HepG2 (cell line): ENCODE measurements around the gene LIPC. TPM values are rescaled to one million over a fixed set of nuclear protein-coding genes. Genes with fewer than 3 reads are reported as not detected.
A peak's percentile ranks its signal among the peaks of the same experiment; 100 is the strongest.

ENCODE experiments used
- BCL6 ChIP-seq: IDR thresholded peaks from 2 replicates; pipeline ENCODE4 v1.6.1; 2016; ENCODE audit warnings: missing genetic modification reagents, missing compliant biosample characterization
- CBFB ChIP-seq: sonication (generic); formaldehyde crosslinking; IDR thresholded peaks from 2 replicates; pipeline ENCODE4 v1.4.0; 2020; ENCODE audit warnings: missing genetic modification reagents
- CBX5 ChIP-seq: sonication (generic); formaldehyde crosslinking; IDR thresholded peaks from 2 replicates; pipeline ENCODE4 v1.4.0; 2020; ENCODE audit warnings: missing genetic modification reagents, borderline replicate concordance
- KLF16 ChIP-seq, 2 experiments: sonication (generic) in 1 of 2; formaldehyde crosslinking in 1 of 2; IDR thresholded peaks; 2 replicates each; pipeline versions ENCODE4 v1.6.1 to v1.8.0; 2016 to 2023; ENCODE audit warnings: missing genetic modification reagents in 2 of 2, missing compliant biosample characterization in 1 of 2
- MAF1 ChIP-seq: sonication (generic); formaldehyde crosslinking; IDR thresholded peaks from 2 replicates; pipeline ENCODE4 v1.5.0; 2020; ENCODE audit warnings: missing genetic modification reagents, borderline replicate concordance
- NAIF1 ChIP-seq: sonication (generic); formaldehyde crosslinking; IDR thresholded peaks from 2 replicates; pipeline ENCODE4 v1.5.0; 2020; ENCODE audit warnings: mild to moderate bottlenecking, missing genetic modification reagents, borderline replicate concordance
- SMARCC2 ChIP-seq: fragments of 450-650 bp; IDR thresholded peaks from 2 replicates; pipeline ENCODE4 v1.6.1; 2017; ENCODE audit warnings: antibody characterized with exemption, mild to moderate bottlenecking
- SOX6 ChIP-seq, 2 experiments: fragments of 450-650 bp in 1 of 2; sonication (generic) in 1 of 2; formaldehyde crosslinking in 1 of 2; IDR thresholded peaks; 2 replicates each; pipeline versions ENCODE4 v1.4.0 to v1.6.1; 2017 to 2020; ENCODE audit warnings: antibody characterized with exemption in 1 of 2, mild to moderate bottlenecking in 1 of 2, missing genetic modification reagents in 1 of 2
- TRIM24 ChIP-seq: sonication (generic); formaldehyde crosslinking; IDR thresholded peaks from 2 replicates; pipeline ENCODE4 v1.8.0; 2022; ENCODE audit warnings: mild to moderate bottlenecking, missing genetic modification reagents
- ZNF143 ChIP-seq: sonication (generic); formaldehyde crosslinking; IDR thresholded peaks from 2 replicates; pipeline ENCODE4 v1.4.0; 2020; ENCODE audit warnings: missing genetic modification reagents
- ZNF20 ChIP-seq: sonication (generic); formaldehyde crosslinking; IDR thresholded peaks from 2 replicates; pipeline ENCODE4 v1.4.0; 2020; ENCODE audit warnings: mild to moderate bottlenecking, moderate library complexity, missing genetic modification reagents
- ZNF30 ChIP-seq: sonication (generic); formaldehyde crosslinking; IDR thresholded peaks from 2 replicates; pipeline ENCODE4 v1.5.0; 2020; ENCODE audit warnings: mild to moderate bottlenecking, missing genetic modification reagents
- ZNF496 ChIP-seq: sonication (generic); formaldehyde crosslinking; IDR thresholded peaks from 2 replicates; pipeline ENCODE4 v1.8.1; 2023; ENCODE audit warnings: mild to moderate bottlenecking, moderate library complexity, missing genetic modification reagents; ENCODE audit not compliant: insufficient replicate concordance
- polyA plus RNA-seq, 8 experiments: library from polyadenylated mRNA; depleted of rRNA in 3 of 8; stranded (reverse) in 7 of 8; unstranded in 1 of 8; fragments of >200 nt; fragmentation: Illumina TruSeq in 4 of 8; extraction: Trizol in 4 of 8; gene quantifications; 2 replicates each; pipeline versions ENCODE4 v1.2.1 to v1.2.3, GENCODE V29; 2011 to 2016; ENCODE audit warnings: low read depth in 4 of 8, missing spikeins in 1 of 8, mixed read lengths in 1 of 8; ENCODE audit not compliant: insufficient read depth in 1 of 8
- total RNA-seq, 5 experiments: library from RNA; depleted of rRNA; stranded (reverse); fragments of >200 nt; fragmentation: Illumina TruSeq; extraction: Trizol; gene quantifications; 2 replicates each; pipeline ENCODE4 v1.2.3, GENCODE V29; 2016; ENCODE audit warnings: low read depth in 1 of 5
- TF ChIP-seq, protein P1 (sequence below): sonication (generic); formaldehyde crosslinking; IDR thresholded peaks from 2 replicates; pipeline ENCODE4 v1.4.0; 2020; ENCODE audit warnings: missing genetic modification reagents; ENCODE audit errors: not compliant biosample characterization
- TF ChIP-seq, protein P2 (sequence below): sonication (generic); formaldehyde crosslinking; IDR thresholded peaks from 2 replicates; pipeline ENCODE4 v1.4.0; 2020; ENCODE audit warnings: mild to moderate bottlenecking, missing genetic modification reagents
- TF ChIP-seq, protein P3 (sequence below): sonication (generic); formaldehyde crosslinking; IDR thresholded peaks from 2 replicates; pipeline ENCODE4 v1.8.1; 2022; ENCODE audit warnings: low read depth, mild to moderate bottlenecking, missing genetic modification reagents
- TF ChIP-seq, protein P4 (sequence below): sonication (generic); IDR thresholded peaks from 2 replicates; pipeline ENCODE4 v1.6.1; 2016; ENCODE audit warnings: low read depth, borderline replicate concordance
- TF ChIP-seq, protein P5 (sequence below): sonication (generic); formaldehyde crosslinking; IDR thresholded peaks from 2 replicates; pipeline ENCODE4 v1.4.0; 2020; ENCODE audit warnings: mild to moderate bottlenecking, missing genetic modification reagents
- TF ChIP-seq, protein P6 (sequence below): sonication (generic); formaldehyde crosslinking; conservative IDR thresholded peaks from 2 replicates; pipeline ENCODE4 v1.8.0; 2022; ENCODE audit warnings: low read depth, missing genetic modification reagents
- TF ChIP-seq, protein P7 (sequence below): sonication (generic); formaldehyde crosslinking; IDR thresholded peaks from 2 replicates; pipeline ENCODE4 v1.4.0; 2020; ENCODE audit warnings: missing genetic modification reagents

Gene LIPC
- total and polyA plus RNA-seq, 2 of the 13 experiments (the other 11 are each of a cell fraction or from before 2014, with no cell fraction given), result 26.0 to 38.0 TPM

DNA sequence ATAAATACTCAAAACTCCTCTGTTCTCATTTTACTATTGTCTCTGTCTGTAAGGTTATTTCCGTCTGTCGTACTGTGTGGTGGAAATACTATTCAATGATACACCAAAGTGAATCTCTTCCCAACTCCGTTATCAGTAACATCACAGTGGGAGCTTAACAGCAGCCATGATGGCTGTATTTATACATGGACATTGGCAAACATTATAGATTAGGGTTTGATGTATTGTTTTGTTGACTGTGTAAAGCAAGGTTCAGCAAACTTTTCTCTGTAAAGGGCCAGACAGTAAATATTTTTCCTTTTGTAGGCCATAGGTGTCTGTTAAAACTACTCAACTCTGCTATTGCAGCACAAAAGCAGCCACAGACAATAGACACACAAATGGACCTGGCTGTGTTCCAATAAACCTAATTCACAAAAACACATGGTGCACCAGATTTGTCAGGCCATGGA, 23.2 kb downstream of the LIPC start (continued):
- TF ChIP-seq, protein P1, sequence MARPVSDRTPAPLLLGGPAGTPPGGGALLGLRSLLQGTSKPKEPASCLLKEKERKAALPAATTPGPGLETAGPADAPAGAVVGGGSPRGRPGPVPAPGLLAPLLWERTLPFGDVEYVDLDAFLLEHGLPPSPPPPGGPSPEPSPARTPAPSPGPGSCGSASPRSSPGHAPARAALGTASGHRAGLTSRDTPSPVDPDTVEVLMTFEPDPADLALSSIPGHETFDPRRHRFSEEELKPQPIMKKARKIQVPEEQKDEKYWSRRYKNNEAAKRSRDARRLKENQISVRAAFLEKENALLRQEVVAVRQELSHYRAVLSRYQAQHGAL, result no peak
- TF ChIP-seq NAIF1 (CRISPR knock-in tag) (no peak), KLF16 (CRISPR knock-in tag; IDR thresholded peaks at IDR 0.05) (peak in 1 of 2 experiments; percentile 19; a peak in 1 of 4 replicates), MAF1 (no peak), ZNF496 (CRISPR knock-in tag) (no peak), CBX5 (CRISPR knock-in tag) (no peak), BCL6 (CRISPR knock-in tag) (peak; percentile 86), TRIM24 (CRISPR knock-in tag) (no peak), ZNF143 (CRISPR knock-in tag) (no peak), SMARCC2 (no peak), ZNF20 (CRISPR knock-in tag) (no peak), SOX6 (IDR thresholded peaks at IDR 0.05) (no peak), SOX6 (CRISPR knock-in tag; IDR thresholded peaks at IDR 0.05) (peak; percentile 93), CBFB (CRISPR knock-in tag) (no peak), ZNF30 (CRISPR knock-in tag) (no peak)
- TF ChIP-seq, protein P2, sequence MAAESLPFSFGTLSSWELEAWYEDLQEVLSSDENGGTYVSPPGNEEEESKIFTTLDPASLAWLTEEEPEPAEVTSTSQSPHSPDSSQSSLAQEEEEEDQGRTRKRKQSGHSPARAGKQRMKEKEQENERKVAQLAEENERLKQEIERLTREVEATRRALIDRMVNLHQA (CRISPR knock-in tag), result no peak
- TF ChIP-seq, protein P3, sequence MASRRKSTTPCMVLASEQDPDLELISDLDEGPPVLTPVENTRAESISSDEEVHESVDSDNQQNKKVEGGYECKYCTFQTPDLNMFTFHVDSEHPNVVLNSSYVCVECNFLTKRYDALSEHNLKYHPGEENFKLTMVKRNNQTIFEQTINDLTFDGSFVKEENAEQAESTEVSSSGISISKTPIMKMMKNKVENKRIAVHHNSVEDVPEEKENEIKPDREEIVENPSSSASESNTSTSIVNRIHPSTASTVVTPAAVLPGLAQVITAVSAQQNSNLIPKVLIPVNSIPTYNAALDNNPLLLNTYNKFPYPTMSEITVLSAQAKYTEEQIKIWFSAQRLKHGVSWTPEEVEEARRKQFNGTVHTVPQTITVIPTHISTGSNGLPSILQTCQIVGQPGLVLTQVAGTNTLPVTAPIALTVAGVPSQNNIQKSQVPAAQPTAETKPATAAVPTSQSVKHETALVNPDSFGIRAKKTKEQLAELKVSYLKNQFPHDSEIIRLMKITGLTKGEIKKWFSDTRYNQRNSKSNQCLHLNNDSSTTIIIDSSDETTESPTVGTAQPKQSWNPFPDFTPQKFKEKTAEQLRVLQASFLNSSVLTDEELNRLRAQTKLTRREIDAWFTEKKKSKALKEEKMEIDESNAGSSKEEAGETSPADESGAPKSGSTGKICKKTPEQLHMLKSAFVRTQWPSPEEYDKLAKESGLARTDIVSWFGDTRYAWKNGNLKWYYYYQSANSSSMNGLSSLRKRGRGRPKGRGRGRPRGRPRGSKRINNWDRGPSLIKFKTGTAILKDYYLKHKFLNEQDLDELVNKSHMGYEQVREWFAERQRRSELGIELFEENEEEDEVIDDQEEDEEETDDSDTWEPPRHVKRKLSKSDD (CRISPR knock-in tag), result no peak
- TF ChIP-seq, protein P4, sequence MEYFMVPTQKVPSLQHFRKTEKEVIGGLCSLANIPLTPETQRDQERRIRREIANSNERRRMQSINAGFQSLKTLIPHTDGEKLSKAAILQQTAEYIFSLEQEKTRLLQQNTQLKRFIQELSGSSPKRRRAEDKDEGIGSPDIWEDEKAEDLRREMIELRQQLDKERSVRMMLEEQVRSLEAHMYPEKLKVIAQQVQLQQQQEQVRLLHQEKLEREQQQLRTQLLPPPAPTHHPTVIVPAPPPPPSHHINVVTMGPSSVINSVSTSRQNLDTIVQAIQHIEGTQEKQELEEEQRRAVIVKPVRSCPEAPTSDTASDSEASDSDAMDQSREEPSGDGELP, result no peak
- TF ChIP-seq, protein P5, sequence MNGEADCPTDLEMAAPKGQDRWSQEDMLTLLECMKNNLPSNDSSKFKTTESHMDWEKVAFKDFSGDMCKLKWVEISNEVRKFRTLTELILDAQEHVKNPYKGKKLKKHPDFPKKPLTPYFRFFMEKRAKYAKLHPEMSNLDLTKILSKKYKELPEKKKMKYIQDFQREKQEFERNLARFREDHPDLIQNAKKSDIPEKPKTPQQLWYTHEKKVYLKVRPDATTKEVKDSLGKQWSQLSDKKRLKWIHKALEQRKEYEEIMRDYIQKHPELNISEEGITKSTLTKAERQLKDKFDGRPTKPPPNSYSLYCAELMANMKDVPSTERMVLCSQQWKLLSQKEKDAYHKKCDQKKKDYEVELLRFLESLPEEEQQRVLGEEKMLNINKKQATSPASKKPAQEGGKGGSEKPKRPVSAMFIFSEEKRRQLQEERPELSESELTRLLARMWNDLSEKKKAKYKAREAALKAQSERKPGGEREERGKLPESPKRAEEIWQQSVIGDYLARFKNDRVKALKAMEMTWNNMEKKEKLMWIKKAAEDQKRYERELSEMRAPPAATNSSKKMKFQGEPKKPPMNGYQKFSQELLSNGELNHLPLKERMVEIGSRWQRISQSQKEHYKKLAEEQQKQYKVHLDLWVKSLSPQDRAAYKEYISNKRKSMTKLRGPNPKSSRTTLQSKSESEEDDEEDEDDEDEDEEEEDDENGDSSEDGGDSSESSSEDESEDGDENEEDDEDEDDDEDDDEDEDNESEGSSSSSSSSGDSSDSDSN (CRISPR knock-in tag), result no peak
- TF ChIP-seq, protein P6, sequence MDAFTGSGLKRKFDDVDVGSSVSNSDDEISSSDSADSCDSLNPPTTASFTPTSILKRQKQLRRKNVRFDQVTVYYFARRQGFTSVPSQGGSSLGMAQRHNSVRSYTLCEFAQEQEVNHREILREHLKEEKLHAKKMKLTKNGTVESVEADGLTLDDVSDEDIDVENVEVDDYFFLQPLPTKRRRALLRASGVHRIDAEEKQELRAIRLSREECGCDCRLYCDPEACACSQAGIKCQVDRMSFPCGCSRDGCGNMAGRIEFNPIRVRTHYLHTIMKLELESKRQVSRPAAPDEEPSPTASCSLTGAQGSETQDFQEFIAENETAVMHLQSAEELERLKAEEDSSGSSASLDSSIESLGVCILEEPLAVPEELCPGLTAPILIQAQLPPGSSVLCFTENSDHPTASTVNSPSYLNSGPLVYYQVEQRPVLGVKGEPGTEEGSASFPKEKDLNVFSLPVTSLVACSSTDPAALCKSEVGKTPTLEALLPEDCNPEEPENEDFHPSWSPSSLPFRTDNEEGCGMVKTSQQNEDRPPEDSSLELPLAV (CRISPR knock-in tag), result no peak
- TF ChIP-seq, protein P7, sequence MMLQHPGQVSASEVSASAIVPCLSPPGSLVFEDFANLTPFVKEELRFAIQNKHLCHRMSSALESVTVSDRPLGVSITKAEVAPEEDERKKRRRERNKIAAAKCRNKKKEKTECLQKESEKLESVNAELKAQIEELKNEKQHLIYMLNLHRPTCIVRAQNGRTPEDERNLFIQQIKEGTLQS (CRISPR knock-in tag), result no peak
